ENCODE results near the gene LIAS.
"Not testable (repeated sequence)": the region's sequence is repeated elsewhere in the genome, so short reads cannot be mapped to it uniquely, and the experiment has no call there.

LIAS gene

DNA sequence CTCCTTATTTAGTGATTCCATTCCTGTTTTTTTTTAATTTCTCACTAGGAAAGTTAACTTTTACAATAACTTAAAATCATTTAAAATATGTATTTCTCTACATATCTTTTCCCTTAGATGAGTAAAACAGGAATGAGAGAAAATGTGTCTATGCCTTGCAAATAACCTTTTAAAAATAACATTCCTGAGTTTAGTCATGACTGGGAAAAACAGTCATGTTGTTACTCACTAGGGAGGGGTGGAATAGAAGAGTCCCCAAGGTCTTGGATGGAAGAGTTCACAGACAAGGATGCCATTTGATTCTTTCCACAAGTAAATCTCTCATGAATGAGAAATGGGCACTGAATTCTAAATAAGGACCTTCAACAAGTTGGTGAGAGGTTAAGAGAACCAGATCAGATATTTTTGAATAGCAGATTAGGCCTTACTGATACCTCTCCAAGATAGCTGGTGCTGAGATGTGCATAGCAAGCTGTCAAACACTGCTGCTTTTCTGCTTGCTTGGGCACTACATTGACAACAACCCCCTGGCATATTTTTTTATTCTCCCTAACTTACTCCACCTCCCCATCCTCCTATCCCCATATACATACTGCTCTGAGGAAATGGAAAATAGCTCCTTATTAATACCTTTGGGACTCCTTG lies 43.3 kb downstream of the LIAS start:
- POLR2A ChIA-PET: interaction anchor here (0.5 to 1.4 kb wide), 4 partner anchors 9 to 44 kb away, joined by 3 to 7 read pairs (median 4); partner anchors contain the start of genes RPL9 and UGDH
- CTCF ChIA-PET: interaction anchor here (0.9 to 1.0 kb wide), 2 partner anchors 14 to 33 kb away, joined by 3 to 5 read pairs; no protein-coding TSS in a partner anchor
- TF ChIP-seq, protein P1, sequence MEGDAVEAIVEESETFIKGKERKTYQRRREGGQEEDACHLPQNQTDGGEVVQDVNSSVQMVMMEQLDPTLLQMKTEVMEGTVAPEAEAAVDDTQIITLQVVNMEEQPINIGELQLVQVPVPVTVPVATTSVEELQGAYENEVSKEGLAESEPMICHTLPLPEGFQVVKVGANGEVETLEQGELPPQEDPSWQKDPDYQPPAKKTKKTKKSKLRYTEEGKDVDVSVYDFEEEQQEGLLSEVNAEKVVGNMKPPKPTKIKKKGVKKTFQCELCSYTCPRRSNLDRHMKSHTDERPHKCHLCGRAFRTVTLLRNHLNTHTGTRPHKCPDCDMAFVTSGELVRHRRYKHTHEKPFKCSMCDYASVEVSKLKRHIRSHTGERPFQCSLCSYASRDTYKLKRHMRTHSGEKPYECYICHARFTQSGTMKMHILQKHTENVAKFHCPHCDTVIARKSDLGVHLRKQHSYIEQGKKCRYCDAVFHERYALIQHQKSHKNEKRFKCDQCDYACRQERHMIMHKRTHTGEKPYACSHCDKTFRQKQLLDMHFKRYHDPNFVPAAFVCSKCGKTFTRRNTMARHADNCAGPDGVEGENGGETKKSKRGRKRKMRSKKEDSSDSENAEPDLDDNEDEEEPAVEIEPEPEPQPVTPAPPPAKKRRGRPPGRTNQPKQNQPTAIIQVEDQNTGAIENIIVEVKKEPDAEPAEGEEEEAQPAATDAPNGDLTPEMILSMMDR (IDR thresholded peaks at IDR 0.05; ENCODE audit: insufficient read depth, low read length, missing control alignments): no peak
- H3K4me3 ChIP-seq (ENCODE audit: low read depth, low read length): no peak overlapping the region
- DNase-seq (ENCODE audit: low read depth, low spot score): peak; percentile 71

DNA sequence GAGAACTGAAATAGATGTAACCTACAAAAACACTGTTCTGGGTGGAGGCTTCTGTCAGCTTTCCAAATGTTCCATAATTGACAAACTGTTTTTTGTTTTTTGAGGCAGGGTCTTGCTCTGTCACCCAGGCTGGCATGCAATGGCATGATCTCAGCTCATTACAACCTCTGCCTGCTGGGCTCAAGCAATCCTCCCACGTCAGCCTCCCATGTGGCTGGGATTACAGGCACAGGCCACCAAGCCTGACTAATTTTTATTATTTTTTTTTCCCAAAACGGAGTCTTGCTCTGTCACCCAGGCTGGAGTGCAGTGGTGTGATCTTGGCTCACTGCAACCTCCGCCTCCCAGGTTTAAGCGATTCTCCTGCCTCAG lies 43.8 kb downstream of the LIAS start:
- ChIA-PET CTCF (interaction anchor here (0.9 to 1.0 kb wide), 2 partner anchors 13 to 33 kb away, joined by 3 to 5 read pairs; no protein-coding TSS in a partner anchor), POLR2A (interaction anchor here (0.8 to 0.9 kb wide), 2 partner anchors 25 to 44 kb away, joined by 3 to 5 read pairs; partner anchors contain the start of genes RPL9 and UGDH)
- DNase-seq (ENCODE audit: low read depth, low spot score); H3K4me3 ChIP-seq (ENCODE audit: low read depth, low read length): not testable (repeated sequence)

DNA sequence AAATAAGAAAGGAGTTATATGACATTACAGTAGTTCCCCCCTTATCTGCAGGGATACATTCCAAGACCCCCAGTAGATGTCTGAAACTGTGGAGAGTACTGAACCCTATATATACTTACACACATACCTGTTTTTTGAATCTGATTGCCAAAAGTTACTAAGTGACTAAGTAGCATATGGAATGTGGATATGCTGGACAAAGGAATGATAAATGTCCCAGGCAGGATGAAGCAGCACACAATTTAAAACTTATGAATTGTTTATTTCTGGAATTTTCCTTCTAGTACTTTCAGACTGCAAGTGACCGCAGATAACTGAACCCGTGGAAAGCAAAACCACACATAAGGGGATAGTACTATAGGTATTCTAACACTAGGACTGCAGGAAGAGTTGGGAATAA lies 45.7 kb downstream of the LIAS start:
- no peak overlapping the region for H3K4me3 ChIP-seq (ENCODE audit: low read depth, low read length)
- no peak for DNase-seq (ENCODE audit: low read depth, low spot score)
- ChIA-PET CTCF (interaction anchor here (1.0 kb wide), 1 partner anchor 16 kb away, joined by 3 read pairs; no protein-coding TSS in a partner anchor), POLR2A (interaction anchor here (1.9 kb wide), 1 partner anchor 134 kb away, joined by 6 read pairs; the partner anchor contains the start of gene SMIM14)
- TF ChIP-seq, protein P1 (IDR thresholded peaks at IDR 0.05; ENCODE audit: insufficient read depth, low read length, missing control alignments): no peak

DNA sequence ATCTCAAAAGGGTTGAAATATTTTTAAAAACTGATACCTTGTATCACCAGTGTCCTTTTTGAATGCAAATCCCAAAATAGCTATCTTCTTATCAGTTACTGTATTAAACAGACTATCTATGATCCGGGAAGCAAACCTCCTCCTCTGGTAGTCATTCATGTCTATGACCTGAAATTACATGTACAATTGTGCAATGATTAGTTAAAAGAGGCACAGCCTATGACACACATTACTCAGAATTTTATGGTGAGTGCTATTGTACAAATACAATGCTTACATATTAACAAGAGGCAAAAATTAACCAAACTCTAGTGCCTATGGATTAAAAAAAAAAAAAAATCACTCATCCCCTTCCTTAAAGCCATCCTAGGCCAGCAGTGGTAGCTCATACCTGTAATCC lies 46.7 kb downstream of the LIAS start:
- TF ChIP-seq, protein P1 (IDR thresholded peaks at IDR 0.05; ENCODE audit: insufficient read depth, low read length, missing control alignments): no peak
- no peak for DNase-seq (ENCODE audit: low read depth, low spot score)
- CTCF ChIA-PET: interaction anchor here (1.8 to 1.9 kb wide), 2 partner anchors 37 to 39 kb away, joined by 4 to 7 read pairs; no protein-coding TSS in a partner anchor
- POLR2A ChIA-PET: interaction anchor here (1.9 to 2.0 kb wide), 2 partner anchors 22 to 133 kb away, joined by 6 read pairs; partner anchors contain the start of genes SMIM14 and UGDH
- H3K4me3 ChIP-seq (ENCODE audit: low read depth, low read length): no peak overlapping the region

DNA sequence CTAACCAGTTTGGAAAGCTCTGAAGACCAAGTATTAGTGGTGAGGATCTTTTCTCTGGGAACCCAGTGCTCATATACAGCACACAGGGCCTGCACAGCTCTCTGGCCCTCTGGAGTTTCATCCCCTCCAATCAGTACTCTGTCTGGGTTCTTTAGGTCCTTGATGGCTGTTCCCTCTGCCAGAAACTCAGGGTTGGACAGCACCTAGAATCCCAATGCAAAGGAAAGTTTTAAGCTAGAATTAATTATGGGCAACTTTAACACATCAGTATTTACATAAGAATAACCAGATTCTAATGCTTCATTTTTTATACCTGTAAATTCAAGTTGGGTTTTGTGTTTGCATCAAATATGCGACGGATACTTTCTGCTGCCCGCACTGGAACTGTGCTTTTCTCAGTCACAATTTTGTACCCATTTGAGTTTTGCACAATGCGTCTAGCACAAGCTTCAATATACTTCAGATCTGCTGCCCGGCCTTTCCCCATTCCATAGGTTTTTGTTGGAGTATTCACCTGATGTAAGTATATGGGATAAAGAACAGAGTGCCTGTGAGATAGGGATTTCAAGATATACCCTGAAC lies 51.6 kb downstream of the LIAS start:
- TF ChIP-seq, protein P1 (IDR thresholded peaks at IDR 0.05; ENCODE audit: insufficient read depth, low read length, missing control alignments): no peak
- DNase-seq (ENCODE audit: low read depth, low spot score): no peak
- CTCF ChIA-PET: interaction anchor here (0.9 to 1.2 kb wide), 5 partner anchors 15 to 147 kb away, joined by 3 to 8 read pairs (median 3); no protein-coding TSS in a partner anchor
- no peak overlapping the region for H3K4me3 ChIP-seq (ENCODE audit: low read depth, low read length)
- POLR2A ChIA-PET: interaction anchor here (0.6 to 1.4 kb wide), 2 partner anchors 8 to 17 kb away, joined by 3 read pairs; partner anchors contain the start of gene UGDH

DNA sequence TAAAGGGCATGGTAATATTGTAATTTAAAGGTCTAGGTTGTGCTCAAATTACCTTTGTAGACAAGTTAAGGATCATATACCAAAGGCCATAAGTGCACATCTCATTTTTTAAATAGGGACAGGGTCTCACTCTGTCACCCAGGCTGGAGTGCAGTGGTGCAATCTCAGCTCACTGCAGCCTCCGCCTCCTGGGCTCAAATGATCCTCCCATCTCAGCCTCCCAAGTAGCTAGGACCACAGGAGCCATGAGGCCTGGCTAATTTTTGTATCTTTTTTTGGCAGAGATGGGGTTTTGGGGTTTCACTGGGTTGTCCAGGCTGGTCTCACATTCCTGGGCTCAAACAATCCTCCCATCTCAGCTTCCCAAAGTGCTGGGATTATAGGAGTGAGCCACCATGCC lies 55.4 kb downstream of the LIAS start:
- H3K4me3 ChIP-seq (ENCODE audit: low read depth, low read length); DNase-seq (ENCODE audit: low read depth, low spot score); CTCF ChIA-PET: not testable (repeated sequence)
- POLR2A ChIA-PET: interaction anchor here (0.7 to 1.7 kb wide), 2 partner anchors 13 to 125 kb away, joined by 3 to 6 read pairs; partner anchors contain the start of genes SMIM14 and UGDH

DNA sequence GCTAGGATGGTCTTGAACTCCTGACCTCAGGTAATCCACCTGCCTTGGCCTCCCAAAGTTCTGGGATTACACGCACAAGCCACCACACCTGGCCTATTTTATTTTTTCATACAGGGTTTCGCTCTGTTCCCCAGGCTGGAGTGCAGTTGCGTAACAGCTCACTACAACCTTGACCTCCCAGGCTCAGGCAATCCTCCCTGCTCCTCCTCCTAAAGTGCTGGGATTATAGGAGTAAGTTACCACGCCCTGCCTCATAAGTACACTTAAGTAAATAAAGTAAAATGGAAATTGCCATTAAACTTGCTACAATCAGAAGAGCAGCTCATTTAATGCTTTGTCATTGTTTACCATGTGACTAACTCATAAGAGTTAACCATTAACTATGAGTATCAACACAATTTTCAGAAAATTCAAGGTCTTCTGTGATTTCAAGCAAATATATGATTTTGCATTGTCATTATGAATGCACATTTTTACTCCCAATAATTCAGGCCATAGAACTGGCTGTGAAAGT lies 56.1 kb downstream of the LIAS start:
- ChIA-PET CTCF (no interaction called here), POLR2A (interaction anchor here (0.6 to 1.7 kb wide), 3 partner anchors 12 to 206 kb away, joined by 3 to 6 read pairs (median 3); partner anchors contain the start of genes SMIM14 and UGDH)
- DNase-seq (ENCODE audit: low read depth, low spot score): no peak
- no peak overlapping the region for H3K4me3 ChIP-seq (ENCODE audit: low read depth, low read length)
- TF ChIP-seq, protein P1 (IDR thresholded peaks at IDR 0.05; ENCODE audit: insufficient read depth, low read length, missing control alignments): no peak

DNA sequence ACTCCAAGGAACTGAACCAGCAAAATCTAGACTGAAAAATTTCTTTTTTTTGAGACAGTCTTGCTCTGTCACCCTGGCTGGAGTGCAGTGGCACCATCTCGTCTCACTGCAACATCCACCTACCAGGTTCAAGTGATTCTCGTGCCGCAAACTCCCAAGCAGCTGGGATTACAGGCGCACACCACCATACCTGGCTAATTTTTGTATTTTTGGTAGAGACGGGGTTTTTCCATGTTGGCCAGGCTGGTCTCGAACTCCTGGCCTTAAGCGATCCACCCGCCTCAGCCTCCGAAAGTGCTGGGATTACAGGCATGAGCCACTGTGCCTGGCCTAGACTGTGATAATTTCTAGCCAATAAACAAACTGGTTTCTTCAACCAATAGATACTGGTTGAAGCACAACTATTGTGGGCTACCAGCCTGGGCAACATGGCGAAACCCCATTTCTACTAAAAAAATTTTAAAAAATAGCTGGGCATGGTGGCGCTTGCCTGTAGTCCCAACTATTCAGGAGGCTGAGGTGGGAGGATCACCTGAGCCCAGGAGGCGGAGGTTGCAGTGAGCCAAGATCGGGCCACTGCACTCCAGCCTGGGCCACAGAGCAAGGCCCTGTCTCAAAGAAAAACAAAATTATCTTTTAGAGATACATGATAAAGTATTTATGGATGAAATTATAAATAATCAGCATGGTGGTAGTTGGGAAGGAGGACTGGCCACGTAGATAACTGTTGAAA lies 57.0 kb downstream of the LIAS start:
- POLR2A ChIA-PET: interaction anchor here (0.6 kb wide), 2 partner anchors 12 to 205 kb away, joined by 3 read pairs; partner anchors contain the start of gene UGDH
- not testable (repeated sequence) for DNase-seq (ENCODE audit: low read depth, low spot score); H3K4me3 ChIP-seq (ENCODE audit: low read depth, low read length)
- CTCF ChIA-PET: interaction anchor here (0.9 kb wide), 1 partner anchor 14 kb away, joined by 3 read pairs; no protein-coding TSS in a partner anchor

Measured in AG04449 (cell line).